Activated naive CD8-positive, alpha-beta T cell (primary cell): ENCODE data around the gene FGD4.

Experiments
- H3K27ac Mint-ChIP-seq: one replicate; pipeline ENCODE4 v1.8.0; 2021; ENCODE audit warnings: mixed read lengths
- H3K27me3 Mint-ChIP-seq: one replicate; pipeline ENCODE4 v1.8.0; 2021; ENCODE audit warnings: mixed read lengths
- H3K36me3 Mint-ChIP-seq: one replicate; pipeline ENCODE4 v1.8.0; 2021; ENCODE audit warnings: mixed read lengths
- H3K4me1 Mint-ChIP-seq: one replicate; pipeline ENCODE4 v1.8.0; 2021; ENCODE audit warnings: low read depth, mixed read lengths
- H3K4me3 Mint-ChIP-seq: one replicate; pipeline ENCODE4 v1.8.0; 2021; ENCODE audit warnings: mild to moderate bottlenecking, mixed read lengths
- H3K9me3 Mint-ChIP-seq: one replicate; pipeline ENCODE4 v1.8.0; 2021; ENCODE audit warnings: low read depth, mixed read lengths

The FGD4 gene

DNA sequence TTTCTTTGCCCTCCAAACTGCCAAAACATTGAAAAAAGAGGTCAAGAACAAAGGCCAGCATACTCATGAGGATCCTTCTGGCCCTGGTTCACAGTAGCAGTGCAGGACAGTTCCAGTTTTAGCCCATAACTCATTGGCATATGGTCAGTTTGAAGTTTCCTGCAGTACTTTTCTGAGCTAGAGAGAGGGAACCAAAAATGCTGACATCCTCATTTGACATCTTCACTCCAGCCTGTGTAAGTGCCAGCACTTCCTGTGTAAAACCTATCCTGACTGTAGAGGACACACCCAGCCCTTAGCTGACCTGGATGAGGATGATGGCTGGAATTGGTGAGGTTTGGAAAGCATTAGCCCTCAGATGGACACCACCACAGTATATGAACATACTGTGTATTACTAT lies 84.1 kb downstream of the FGD4 start:
- Mint-ChIP-seq H3K27me3 (no peaks in the 10 kb centered on the region), H3K36me3 (no peaks in the 10 kb centered on the region), H3K4me1 (no peaks in the 10 kb centered on the region), H3K27ac (no peak overlapping the region), H3K4me3 (no peak overlapping the region), H3K9me3 (no peaks in the 10 kb centered on the region)

DNA sequence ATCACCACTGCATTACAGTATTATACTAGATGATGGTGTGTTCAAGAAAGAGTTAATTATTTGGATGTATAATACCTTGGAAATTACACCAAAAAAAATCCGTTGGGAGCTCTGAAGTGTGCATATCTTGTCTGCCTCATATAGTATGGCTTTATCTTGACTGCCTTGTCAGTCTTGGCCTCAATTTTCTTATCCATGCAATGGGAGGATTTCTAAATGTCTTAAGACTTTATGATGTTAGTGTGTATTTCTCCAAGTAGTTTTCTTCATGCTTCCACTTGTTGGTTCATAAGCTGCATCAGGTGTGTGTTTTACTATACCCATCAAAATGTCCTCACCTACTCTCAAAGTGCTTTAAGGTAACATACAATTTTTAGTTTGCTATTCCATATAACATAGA lies 84.6 kb downstream of the FGD4 start:
- no peaks in the 10 kb centered on the region for H3K9me3 Mint-ChIP-seq
- H3K4me3 Mint-ChIP-seq = no peak overlapping the region
- H3K4me1 Mint-ChIP-seq = no peaks in the 10 kb centered on the region

DNA sequence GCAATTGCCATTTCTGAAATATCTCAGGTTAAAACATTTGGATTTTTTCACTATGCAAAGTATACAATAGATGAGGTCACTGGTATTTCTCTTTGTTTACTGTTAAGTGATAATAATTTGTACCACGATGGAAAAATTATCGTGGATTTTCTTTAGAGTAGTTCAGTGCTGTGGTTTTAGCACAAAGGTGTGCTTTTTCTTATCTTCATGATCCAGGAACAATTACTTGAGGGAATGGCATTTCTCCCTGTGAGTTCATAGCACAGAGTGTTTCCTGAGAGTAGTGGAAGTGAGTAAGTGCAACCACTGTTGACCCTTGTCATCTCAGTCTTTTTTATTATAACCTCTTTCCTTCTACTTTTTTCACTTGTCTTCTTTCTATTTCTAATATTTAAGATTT lies 86.8 kb downstream of the FGD4 start:
- no peaks in the 10 kb centered on the region for H3K4me1 Mint-ChIP-seq
- no peak overlapping the region for H3K27ac Mint-ChIP-seq
- no peak overlapping the region for H3K4me3 Mint-ChIP-seq
- H3K9me3 Mint-ChIP-seq = no peaks in the 10 kb centered on the region
- H3K27me3 Mint-ChIP-seq = peaks cover 2% of the 10 kb centered on the region
- no peaks in the 10 kb centered on the region for H3K36me3 Mint-ChIP-seq

More for the DNA sequence above, 84.6 kb downstream of the FGD4 start:
- Mint-ChIP-seq H3K36me3 (no peaks in the 10 kb centered on the region), H3K27ac (no peak overlapping the region), H3K27me3 (peaks cover under 1% of the 10 kb centered on the region)

DNA sequence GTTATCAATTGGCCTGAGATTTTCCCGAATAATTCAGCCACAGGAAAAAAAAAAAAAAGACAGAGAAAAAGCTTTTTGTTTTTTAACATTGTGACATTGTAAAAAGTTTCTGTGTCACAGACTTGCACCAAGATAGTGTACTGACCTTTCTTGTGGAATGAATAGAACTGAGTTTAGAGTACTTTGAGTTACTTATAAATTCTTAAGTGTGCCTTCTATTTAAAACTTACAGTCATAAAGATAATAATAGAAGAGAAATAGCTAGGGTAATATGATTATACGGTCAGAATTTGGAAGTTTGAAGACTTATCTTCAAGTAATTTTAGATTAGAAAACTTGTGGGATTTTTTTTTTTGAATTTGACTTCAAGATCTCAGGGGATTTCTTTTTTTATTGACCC lies 88.8 kb downstream of the FGD4 start:
- peaks cover 2% of the 10 kb centered on the region for H3K27me3 Mint-ChIP-seq

DNA sequence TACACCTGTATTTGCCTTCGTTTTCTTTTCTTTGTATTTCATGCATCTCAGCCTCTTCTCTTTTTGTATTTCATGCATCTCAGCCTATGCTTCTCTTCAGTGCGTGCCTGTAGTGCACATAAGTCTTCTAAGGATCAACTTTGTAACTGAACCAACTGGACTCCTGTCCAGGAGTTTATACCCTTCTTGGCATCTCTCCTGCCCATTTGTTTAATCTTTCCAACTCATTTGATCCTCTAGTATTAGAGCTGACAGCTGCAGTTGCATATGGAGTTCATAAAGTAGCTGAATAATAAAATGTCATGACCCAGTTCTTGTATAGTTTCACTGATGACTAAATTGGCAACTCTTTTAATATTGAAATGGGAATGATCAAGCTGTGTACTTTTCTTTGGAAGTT lies 89.7 kb downstream of the FGD4 start:
- Mint-ChIP-seq H3K9me3 (no peaks in the 10 kb centered on the region), H3K36me3 (no peaks in the 10 kb centered on the region), H3K4me3 (no peak overlapping the region), H3K4me1 (no peaks in the 10 kb centered on the region), H3K27me3 (peaks cover 2% of the 10 kb centered on the region), H3K27ac (no peak overlapping the region)

More for the DNA sequence above, 88.8 kb downstream of the FGD4 start:
- H3K9me3 Mint-ChIP-seq = no peaks in the 10 kb centered on the region
- H3K27ac Mint-ChIP-seq = no peak overlapping the region
- no peak overlapping the region for H3K4me3 Mint-ChIP-seq
- H3K36me3 Mint-ChIP-seq = no peaks in the 10 kb centered on the region
- no peaks in the 10 kb centered on the region for H3K4me1 Mint-ChIP-seq

DNA sequence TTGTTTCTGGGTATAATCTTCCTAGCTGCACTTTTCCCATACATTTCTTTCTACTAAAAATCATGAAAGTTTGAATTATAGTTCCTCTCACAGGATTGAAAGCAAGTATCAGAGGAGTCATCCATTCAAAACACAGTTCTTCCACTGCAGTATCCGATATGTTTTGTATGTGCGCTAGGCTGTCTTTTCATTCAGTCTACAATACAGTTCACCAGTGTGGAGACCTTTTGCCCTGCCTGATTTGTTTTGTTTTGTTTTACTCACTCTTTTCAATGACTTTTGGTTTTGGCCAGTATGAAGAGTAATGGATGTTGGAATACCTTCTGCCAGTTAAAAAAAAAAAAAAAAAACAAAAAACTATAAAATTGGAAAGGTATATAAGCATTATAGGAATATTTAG lies 91.4 kb downstream of the FGD4 start:
- H3K4me3 Mint-ChIP-seq = no peak overlapping the region
- no peaks in the 10 kb centered on the region for H3K9me3 Mint-ChIP-seq
- H3K4me1 Mint-ChIP-seq = no peaks in the 10 kb centered on the region
- no peak overlapping the region for H3K27ac Mint-ChIP-seq
- H3K36me3 Mint-ChIP-seq = no peaks in the 10 kb centered on the region
- peaks cover 2% of the 10 kb centered on the region for H3K27me3 Mint-ChIP-seq

DNA sequence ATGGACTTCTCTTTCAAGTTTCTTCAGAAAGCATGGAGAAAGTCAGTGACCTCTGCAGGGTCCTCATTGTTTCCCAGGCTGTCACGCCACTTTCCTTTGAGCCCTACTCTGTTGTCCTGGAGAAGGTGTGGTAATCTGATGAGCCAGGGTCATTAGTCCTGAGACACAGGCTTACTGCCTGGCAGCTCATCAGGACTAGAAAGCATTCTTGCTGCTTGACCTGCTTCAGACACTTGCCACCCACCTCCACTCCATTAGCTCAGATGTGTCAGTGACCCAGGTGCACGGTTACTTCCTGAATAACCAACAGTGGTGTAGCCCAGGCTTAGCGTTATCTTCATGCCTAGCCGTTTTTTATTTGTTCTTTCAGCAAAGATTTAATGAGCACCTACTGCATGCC lies 93.9 kb downstream of the FGD4 start:
- Mint-ChIP-seq H3K27ac (no peak overlapping the region), H3K27me3 (peaks cover 2% of the 10 kb centered on the region), H3K36me3 (no peaks in the 10 kb centered on the region), H3K9me3 (no peaks in the 10 kb centered on the region), H3K4me3 (no peak overlapping the region), H3K4me1 (no peaks in the 10 kb centered on the region)

DNA sequence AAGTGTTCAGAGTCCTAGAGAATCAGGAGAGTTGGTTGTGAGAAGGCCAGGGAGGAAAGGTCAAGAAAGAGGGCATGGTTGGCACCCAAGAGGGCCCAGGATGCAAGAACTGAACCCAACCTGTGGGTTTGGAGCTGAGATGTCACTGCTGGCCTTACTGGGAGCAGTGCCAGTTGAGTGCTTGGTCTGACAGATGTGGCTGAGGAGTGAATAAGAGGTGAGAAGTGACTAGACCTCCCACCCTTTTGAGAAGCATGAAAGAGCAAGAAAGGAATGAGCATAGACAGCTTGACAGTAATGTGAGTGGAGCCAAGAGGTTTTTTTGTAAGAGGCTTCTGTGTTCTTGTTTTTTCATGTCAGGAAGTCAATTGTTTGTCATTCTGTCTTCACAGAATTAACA lies 95.3 kb downstream of the FGD4 start:
- no peak overlapping the region for H3K4me3 Mint-ChIP-seq
- no peaks in the 10 kb centered on the region for H3K4me1 Mint-ChIP-seq

DNA sequence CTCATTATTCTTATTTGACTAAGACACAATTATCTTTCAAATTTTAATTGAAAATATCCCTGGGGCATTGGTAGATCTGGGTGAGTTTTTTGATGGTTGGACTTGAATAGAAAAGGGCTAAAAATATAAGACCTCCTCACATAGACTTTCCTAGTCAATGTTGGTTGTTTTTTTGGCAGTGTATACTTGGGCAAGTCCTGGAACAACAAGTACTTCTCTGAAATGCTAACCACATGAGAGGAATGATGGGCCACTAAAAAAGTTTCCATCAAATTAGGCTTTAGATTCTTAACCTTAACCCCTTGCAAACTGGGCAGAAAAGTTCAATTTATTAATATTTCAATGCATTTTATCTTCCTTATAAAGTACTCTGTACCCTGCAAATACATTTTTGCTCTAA lies 97.6 kb downstream of the FGD4 start:
- H3K36me3 Mint-ChIP-seq = no peaks in the 10 kb centered on the region
- H3K27ac Mint-ChIP-seq = no peak overlapping the region
- H3K4me1 Mint-ChIP-seq = no peaks in the 10 kb centered on the region
- H3K4me3 Mint-ChIP-seq = no peak overlapping the region
- H3K9me3 Mint-ChIP-seq = no peaks in the 10 kb centered on the region
- no peaks in the 10 kb centered on the region for H3K27me3 Mint-ChIP-seq

More for the DNA sequence above, 95.3 kb downstream of the FGD4 start:
- no peaks in the 10 kb centered on the region for H3K9me3 Mint-ChIP-seq
- no peak overlapping the region for H3K27ac Mint-ChIP-seq
- H3K27me3 Mint-ChIP-seq = no peaks in the 10 kb centered on the region
- H3K36me3 Mint-ChIP-seq = no peaks in the 10 kb centered on the region

DNA sequence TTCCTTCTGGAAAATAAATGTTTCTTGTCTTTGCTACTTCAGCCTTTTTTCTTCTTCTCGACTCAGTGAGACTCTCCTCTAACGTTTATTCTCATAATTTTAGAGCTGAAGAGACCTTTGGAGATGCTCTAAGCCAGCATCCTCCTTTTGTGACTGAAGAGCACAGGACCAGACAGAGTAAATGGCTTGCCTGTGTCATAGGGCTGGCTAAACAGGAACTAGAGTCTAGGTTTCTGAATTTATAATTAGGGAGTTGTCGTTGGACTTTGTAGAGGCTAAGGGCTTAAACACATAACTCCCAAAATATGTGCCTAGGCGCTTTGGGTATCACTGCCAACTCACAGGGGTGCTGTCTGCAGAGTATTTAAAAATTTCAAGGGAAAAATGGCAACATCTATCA lies 98.5 kb downstream of the FGD4 start:
- Mint-ChIP-seq H3K27ac (no peak overlapping the region), H3K36me3 (no peaks in the 10 kb centered on the region), H3K4me3 (no peak overlapping the region), H3K9me3 (no peaks in the 10 kb centered on the region), H3K27me3 (no peaks in the 10 kb centered on the region), H3K4me1 (no peaks in the 10 kb centered on the region)

DNA sequence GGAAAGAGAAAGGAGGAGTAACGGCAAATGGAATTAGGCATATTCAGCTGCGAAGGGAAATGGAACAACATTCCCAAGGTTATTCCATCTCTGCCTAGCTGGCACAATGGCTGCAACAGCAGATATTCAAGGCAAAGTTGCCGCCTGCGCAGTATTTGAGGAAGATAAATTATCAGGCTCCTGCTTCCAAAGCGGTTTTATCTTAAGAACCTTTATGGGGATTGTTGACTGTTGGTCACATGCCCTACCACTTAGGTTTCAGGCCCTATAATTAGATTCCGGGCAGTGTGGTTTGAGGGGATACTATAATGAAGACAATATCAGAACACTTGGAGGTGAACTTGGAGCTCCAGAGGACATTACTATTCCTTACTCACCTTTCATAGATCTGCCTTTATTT lies 99.7 kb downstream of the FGD4 start:
- H3K4me1 Mint-ChIP-seq = no peaks in the 10 kb centered on the region
- no peaks in the 10 kb centered on the region for H3K9me3 Mint-ChIP-seq
- H3K27me3 Mint-ChIP-seq = no peaks in the 10 kb centered on the region
- H3K36me3 Mint-ChIP-seq = no peaks in the 10 kb centered on the region
- H3K4me3 Mint-ChIP-seq = no peak overlapping the region
- no peak overlapping the region for H3K27ac Mint-ChIP-seq

DNA sequence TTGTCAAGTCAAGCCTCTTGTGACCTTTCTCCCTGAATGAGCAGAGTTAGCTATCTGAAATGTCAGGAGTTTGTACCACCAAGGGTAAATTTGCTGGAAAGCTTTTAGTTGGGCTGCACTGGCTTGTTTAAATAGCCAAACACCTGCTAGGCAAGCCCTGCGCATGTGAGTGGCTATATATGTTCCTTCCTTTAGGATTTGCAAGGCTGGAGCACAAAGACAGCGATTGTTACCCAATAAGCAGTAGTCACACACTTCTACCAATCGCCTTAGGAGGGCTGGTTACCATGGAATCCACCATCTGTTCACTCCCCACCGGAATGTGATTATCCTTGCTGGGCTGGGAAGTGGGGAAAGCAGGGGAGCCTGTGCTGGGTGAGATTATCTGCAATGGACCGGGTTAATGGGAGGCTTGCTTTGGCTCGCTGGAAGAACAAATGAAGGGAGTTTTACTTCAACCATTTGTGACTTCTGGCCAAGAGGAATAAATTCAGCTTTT lies 102.5 kb downstream of the FGD4 start:
- Mint-ChIP-seq H3K36me3 (no peaks in the 10 kb centered on the region), H3K4me3 (no peak overlapping the region), H3K27ac (no peak overlapping the region), H3K27me3 (no peaks in the 10 kb centered on the region), H3K4me1 (no peaks in the 10 kb centered on the region), H3K9me3 (no peaks in the 10 kb centered on the region)

DNA sequence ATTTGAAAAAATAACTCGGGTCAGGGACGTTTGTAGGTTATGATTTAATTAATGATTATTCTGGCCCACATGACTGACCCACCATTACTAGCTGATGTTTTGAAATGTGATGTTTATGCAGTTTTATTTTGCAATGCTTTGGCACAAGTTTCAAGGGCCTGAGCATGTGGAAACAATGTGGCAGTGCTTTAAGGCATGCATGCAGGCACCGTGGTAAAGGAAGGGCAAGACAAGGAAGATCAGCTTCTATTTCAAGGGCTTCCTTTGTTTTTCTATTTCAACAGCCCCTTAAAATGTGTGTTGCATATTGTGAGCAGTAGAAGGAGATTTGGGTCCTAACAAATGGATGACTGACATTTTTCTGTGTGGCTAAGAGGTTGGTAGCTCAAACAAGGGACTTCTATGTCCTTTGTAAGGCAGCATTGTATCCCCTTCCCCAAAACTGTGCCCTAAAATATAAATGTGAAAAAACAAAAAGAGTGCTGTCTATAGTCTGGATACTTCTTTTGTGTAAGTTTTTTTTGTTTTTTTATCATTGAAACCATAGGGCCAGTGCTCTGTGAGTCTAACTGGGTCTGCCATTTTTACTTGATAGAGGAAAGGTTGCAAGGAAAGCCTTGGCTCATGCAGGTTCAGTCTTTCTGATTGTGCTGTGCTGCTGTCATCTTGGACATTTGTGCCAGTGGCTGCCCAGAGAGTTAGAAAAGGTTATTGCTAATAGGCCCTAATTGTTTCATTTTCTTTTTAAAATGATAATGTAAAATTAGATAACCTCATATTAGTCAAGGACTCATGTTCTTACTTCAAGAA lies 103.5 kb downstream of the FGD4 start:
- Mint-ChIP-seq H3K27me3 (peaks cover under 1% of the 10 kb centered on the region), H3K4me3 (no peak overlapping the region)

DNA sequence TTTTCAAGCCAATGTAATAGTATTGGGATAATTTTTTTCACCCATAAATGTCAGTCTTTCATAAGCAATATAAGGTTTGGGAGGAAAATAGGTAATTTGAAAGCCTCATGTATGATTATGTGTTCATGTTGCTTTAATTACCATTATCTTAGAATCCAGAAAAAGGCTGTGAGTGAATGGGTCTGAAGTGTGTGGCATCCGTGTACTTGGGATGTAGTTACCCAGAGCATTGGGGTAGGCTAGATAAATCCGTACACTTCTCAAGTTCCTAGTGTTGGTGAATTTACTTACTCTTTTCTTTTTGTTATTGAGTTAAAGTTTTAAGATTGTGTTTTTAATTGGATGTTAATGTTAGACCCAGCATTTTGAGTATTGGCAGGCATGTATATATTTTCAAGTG lies 104.4 kb downstream of the FGD4 start:
- Mint-ChIP-seq H3K36me3 (no peaks in the 10 kb centered on the region), H3K27me3 (peaks cover 3% of the 10 kb centered on the region), H3K4me3 (no peak overlapping the region), H3K9me3 (no peaks in the 10 kb centered on the region), H3K27ac (no peak overlapping the region), H3K4me1 (no peaks in the 10 kb centered on the region)

More for the DNA sequence above, 103.5 kb downstream of the FGD4 start:
- no peaks in the 10 kb centered on the region for H3K9me3 Mint-ChIP-seq
- no peak overlapping the region for H3K27ac Mint-ChIP-seq
- H3K4me1 Mint-ChIP-seq = no peaks in the 10 kb centered on the region
- no peaks in the 10 kb centered on the region for H3K36me3 Mint-ChIP-seq

DNA sequence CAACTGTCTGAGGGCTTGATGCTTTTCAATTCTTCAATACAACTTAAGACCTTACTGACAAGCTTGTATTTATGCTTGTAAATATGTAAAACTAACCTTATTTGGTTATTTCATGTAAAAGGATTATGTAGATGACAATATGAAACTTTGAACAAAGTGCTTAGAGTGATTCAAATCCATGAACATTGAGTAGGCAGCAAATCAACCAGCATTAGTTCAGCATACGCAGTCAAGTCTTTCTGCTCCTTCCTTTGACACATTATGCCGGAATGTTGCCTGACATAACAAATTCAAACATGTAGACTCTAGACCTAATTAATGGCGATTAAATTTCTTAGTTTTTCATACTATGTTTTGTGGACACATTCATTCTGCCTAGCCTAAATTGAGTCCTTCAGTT lies 105.2 kb downstream of the FGD4 start:
- H3K4me1 Mint-ChIP-seq = no peaks in the 10 kb centered on the region
- H3K4me3 Mint-ChIP-seq = no peak overlapping the region
- no peaks in the 10 kb centered on the region for H3K36me3 Mint-ChIP-seq
- no peaks in the 10 kb centered on the region for H3K9me3 Mint-ChIP-seq
- peaks cover 3% of the 10 kb centered on the region for H3K27me3 Mint-ChIP-seq
- H3K27ac Mint-ChIP-seq = no peak overlapping the region
